ENCODE results near the gene WBP1.

DNA sequence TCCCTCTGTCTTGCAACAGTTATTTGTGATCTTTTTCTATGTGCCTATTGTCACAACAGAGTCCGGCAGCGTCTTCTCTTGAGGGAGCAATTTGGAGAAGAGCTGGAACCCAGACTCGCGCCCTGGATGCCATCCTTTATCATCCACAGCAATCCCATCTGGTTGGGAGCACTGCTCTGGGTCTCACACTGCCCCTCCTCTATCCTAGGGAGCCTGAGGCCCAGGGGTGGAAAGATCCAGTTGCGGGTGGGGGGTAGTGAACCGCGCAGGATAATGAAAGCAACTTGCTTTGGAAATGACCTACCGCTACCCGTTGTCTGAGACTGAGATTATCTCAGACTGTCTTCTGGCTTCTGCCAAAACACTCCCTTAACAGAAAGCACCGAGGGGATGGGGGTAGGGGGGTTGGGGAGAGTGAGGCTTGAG lies 713 bp downstream of the WBP1 start:
- TF ChIP-seq, protein P1, sequence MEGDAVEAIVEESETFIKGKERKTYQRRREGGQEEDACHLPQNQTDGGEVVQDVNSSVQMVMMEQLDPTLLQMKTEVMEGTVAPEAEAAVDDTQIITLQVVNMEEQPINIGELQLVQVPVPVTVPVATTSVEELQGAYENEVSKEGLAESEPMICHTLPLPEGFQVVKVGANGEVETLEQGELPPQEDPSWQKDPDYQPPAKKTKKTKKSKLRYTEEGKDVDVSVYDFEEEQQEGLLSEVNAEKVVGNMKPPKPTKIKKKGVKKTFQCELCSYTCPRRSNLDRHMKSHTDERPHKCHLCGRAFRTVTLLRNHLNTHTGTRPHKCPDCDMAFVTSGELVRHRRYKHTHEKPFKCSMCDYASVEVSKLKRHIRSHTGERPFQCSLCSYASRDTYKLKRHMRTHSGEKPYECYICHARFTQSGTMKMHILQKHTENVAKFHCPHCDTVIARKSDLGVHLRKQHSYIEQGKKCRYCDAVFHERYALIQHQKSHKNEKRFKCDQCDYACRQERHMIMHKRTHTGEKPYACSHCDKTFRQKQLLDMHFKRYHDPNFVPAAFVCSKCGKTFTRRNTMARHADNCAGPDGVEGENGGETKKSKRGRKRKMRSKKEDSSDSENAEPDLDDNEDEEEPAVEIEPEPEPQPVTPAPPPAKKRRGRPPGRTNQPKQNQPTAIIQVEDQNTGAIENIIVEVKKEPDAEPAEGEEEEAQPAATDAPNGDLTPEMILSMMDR (IDR thresholded peaks at IDR 0.05 in 4 of 5, conservative IDR thresholded peaks at IDR 0.05 in 1 of 5) = no peak
- TF ChIP-seq POLR2A (IDR thresholded peaks at IDR 0.05) = no peak

Measured in gastrocnemius medialis (tissue), 4 donors.